Measurements from ENCODE around the gene P2RY12. TPM values are rescaled to one million over a fixed set of nuclear protein-coding genes. Genes with fewer than 3 reads are reported as not detected.

P2RY12 gene
- total and polyA plus RNA-seq, 7 donors, result 0.13 to 1.1 (median 0.36) TPM; not detected in 1

GRCh38 chr3:151404316-151404715 lies 19.8 kb upstream of the P2RY12 start:
- H3K4me3 ChIP-seq, result no peak overlapping the region
- ATAC-seq (no peak), DNase-seq (no peak)
- H3K9me3 ChIP-seq, result no peaks in the 10 kb centered on the region
- H3K27me3 ChIP-seq (ENCODE audit: insufficient read depth in 3 of 3, low read length in 2 of 3), result no peaks in the 10 kb centered on the region
- no peaks in the 10 kb centered on the region for H3K36me3 ChIP-seq (ENCODE audit: insufficient read depth in 1 of 2, low read depth in 1 of 2)
- intact Hi-C loops (cut with DNase I), result no loop called here
- WGBS, 3 donors, result 73 to 78% (median 76%) methylated on average over 1 of the region's 1 CpG
- no peaks in the 10 kb centered on the region for H3K4me1 ChIP-seq
- H3K27ac ChIP-seq, result no peak overlapping the region
- TF ChIP-seq CTCF (IDR thresholded peaks at IDR 0.05), result no peak

GRCh38 chr3:151403246-151403645 lies 18.7 kb upstream of the P2RY12 start:
- DNase-seq, result no peak
- H3K4me3 ChIP-seq, result no peak overlapping the region
- H3K36me3 ChIP-seq (ENCODE audit: insufficient read depth in 1 of 2, low read depth in 1 of 2), result no peaks in the 10 kb centered on the region
- no peaks in the 10 kb centered on the region for H3K4me1 ChIP-seq
- no peak overlapping the region for H3K27ac ChIP-seq
- TF ChIP-seq CTCF (IDR thresholded peaks at IDR 0.05), result no peak
- no peaks in the 10 kb centered on the region for H3K27me3 ChIP-seq (ENCODE audit: insufficient read depth in 3 of 3, low read length in 2 of 3)
- ATAC-seq, result no peak
- H3K9me3 ChIP-seq, result no peaks in the 10 kb centered on the region
- intact Hi-C loops (cut with DNase I), result no loop called here
- WGBS, 3 donors, result 80 to 94% (median 93%) methylated on average over 2 of the region's 2 CpGs

GRCh38 chr3:151402349-151402748 lies 17.8 kb upstream of the P2RY12 start:
- no peak for ATAC-seq
- no peaks in the 10 kb centered on the region for H3K36me3 ChIP-seq (ENCODE audit: insufficient read depth in 1 of 2, low read depth in 1 of 2)
- no peaks in the 10 kb centered on the region for H3K9me3 ChIP-seq
- TF ChIP-seq CTCF (IDR thresholded peaks at IDR 0.05), result no peak
- WGBS, 3 donors, result 76 to 83% (median 81%) methylated on average over 3 of the region's 3 CpGs
- H3K27ac ChIP-seq, result no peak overlapping the region
- no peaks in the 10 kb centered on the region for H3K27me3 ChIP-seq (ENCODE audit: insufficient read depth in 3 of 3, low read length in 2 of 3)
- H3K4me1 ChIP-seq, result no peaks in the 10 kb centered on the region
- no peak overlapping the region for H3K4me3 ChIP-seq
- intact Hi-C loops (cut with DNase I), result no loop called here
- DNase-seq, result no peak

- no peak for TF ChIP-seq CTCF (IDR thresholded peaks at IDR 0.05)
- WGBS, 3 donors, result 86 to 92% (median 87%) methylated on average over 4 of the region's 4 CpGs
Observed at GRCh38 chr3:151400341-151400740, 15.8 kb upstream of the P2RY12 start.

GRCh38 chr3:151398895-151399294 lies 14.3 kb upstream of the P2RY12 start:
- intact Hi-C loops (cut with DNase I), result no loop called here
- 87 to 92% (median 88%) methylated on average over 5 of the region's 5 CpGs for WGBS, 3 donors

More at GRCh38 chr3:151400341-151400740, 15.8 kb upstream of the P2RY12 start:
- no peak overlapping the region for H3K27ac ChIP-seq
- DNase-seq (no peak), ATAC-seq (no peak)
- no peak overlapping the region for H3K4me3 ChIP-seq
- no peaks in the 10 kb centered on the region for H3K4me1 ChIP-seq
- no peaks in the 10 kb centered on the region for H3K9me3 ChIP-seq
- intact Hi-C loops (cut with DNase I), result no loop called here
- H3K27me3 ChIP-seq (ENCODE audit: insufficient read depth in 3 of 3, low read length in 2 of 3), result no peaks in the 10 kb centered on the region
- H3K36me3 ChIP-seq (ENCODE audit: insufficient read depth in 1 of 2, low read depth in 1 of 2), result no peaks in the 10 kb centered on the region

More at GRCh38 chr3:151398895-151399294, 14.3 kb upstream of the P2RY12 start:
- H3K27ac ChIP-seq, result no peak overlapping the region
- H3K27me3 ChIP-seq (ENCODE audit: insufficient read depth in 3 of 3, low read length in 2 of 3), result no peaks in the 10 kb centered on the region
- H3K4me3 ChIP-seq, result no peak overlapping the region
- H3K36me3 ChIP-seq (ENCODE audit: insufficient read depth in 1 of 2, low read depth in 1 of 2), result no peaks in the 10 kb centered on the region
- DNase-seq, result no peak
- ATAC-seq, result no peak
- TF ChIP-seq CTCF (IDR thresholded peaks at IDR 0.05), result no peak
- H3K9me3 ChIP-seq, result no peaks in the 10 kb centered on the region
- no peaks in the 10 kb centered on the region for H3K4me1 ChIP-seq
